Activated T-helper 9 cell treated with anti-CD3 and anti-CD28 coated beads, Interleukin-2, amount 50 U/mL, for 16 hours (primary cell): Measurements from ENCODE around the gene DNPH1.

ENCODE experiments used
- DNase-seq: peaks from one replicate; pipeline ENCODE4 v3.0.0-alpha.2; 2020; ENCODE audit warnings: low read depth

DNPH1 gene

DNA sequence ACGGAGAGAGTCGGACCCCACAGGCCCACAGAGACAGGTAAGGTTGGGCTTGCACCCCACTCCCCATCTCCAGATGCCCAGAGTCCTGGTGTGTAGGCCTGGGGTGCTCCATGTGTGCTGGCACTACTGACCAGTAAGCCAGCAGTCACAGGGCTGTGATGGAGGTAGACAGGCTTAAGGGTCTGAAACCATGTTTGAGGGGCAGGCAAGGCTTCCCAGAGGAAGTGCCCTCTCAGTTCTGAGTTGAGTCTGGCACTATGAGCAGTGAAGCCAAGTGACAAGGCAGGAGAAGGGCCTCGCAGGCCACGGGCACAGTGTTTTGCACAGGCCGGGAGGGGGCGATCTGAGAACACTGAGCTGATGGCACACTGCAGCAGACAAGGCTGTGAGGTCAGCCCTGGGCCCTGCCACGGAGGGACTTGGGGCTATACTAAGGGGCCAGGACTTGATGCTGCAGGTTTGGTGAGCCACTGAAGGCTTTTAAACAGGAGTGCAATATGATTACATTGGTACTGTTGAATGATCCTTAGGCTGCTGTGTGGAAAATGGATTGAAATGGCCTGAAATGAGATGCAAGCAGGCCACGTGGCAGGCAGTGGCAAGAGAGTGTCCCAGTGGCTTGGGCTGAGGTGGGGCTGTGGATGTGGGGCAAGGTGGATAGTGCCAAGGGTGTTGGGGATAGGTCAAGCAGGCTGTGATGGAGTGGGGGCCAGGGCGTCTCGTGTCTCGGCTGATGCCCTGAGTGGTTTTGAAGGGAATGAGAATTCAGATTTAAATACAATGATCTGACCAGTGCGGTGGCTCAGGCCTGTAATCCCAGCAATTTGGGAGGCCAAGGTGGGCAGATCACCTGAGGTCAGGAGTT, 34.3 kb upstream of the DNPH1 start:
- peak; percentile 53 for DNase-seq

DNA sequence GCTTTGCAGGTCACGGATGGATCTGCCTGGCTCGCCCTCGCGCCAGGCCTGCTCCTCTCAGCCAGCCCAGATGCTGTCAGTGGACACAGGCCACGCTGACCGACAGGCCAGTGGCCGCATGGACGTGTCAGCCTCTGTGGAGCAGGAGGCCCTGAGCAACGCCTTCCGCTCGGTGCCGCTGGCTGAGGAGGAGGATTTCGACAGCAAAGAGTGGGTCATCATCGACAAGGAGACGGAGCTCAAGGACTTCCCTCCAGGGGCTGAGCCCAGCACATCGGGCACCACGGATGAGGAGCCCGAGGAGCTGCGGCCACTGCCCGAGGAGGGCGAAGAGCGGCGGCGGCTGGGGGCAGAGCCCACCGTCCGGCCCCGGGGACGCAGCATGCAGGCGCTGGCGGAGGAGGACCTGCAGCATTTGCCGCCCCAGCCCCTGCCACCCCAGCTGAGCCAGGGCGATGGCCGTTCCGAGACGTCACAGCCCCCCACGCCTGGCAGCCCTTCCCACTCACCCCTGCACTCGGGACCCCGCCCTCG, 33.6 kb upstream of the DNPH1 start:
- no peak for DNase-seq

DNA sequence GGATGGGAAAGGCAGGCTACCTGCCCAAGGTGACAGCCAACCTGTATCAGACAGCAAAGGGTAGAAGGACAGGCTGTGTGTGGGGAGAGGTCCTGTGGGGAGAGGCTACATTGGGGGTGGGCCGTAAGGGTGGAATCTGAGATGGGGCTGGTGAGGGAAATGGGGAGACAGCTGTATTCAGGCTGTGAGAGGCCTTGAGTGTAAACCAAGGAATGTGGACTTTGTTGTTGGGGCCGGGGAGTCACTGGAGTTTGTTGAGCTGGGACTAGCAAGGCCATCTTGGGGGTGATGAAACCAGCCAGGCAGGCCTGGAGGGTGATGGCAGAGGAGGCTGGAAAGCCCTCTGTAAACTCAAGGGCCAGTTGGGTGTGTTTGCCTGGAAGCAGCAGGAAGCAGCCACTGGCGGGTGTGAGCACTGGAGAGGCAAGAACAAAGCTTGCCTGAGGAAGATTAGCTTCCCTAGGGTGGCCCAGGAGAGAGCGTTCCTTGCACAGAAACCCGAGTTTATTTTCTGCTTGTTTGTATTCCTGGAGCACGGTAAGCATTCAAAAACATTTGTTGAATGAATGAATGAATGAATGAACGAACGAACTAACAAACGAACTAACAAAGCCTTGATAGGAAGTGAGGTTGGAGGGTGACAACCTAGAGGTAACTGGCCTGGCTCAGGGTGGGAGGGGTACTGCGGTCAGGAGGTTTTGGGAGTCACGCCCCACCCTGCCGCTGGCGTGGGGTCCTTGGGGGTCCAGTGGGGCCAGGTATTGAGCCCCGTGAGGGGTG, 32.9 kb upstream of the DNPH1 start:
- no peak for DNase-seq

DNA sequence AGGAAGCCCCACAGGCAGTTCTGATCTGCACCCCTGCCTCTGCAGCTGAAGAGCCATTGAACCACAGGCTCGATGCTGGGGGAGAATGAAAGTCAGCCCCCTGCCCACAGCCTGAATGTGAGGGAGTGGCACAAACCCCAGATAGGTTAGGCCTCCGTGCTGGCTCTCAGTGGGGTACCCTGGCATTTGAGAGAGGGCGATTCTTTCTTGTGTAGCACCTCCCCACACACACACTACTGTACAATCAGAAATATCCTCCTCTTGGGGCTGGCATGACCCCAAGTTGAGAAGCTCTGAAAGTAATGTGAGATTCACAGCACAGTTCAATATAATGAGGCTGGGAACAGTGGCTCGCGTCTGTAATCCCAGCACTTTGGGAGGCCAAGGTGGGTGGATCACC, 31.9 kb upstream of the DNPH1 start:
- DNase-seq = no peak

DNA sequence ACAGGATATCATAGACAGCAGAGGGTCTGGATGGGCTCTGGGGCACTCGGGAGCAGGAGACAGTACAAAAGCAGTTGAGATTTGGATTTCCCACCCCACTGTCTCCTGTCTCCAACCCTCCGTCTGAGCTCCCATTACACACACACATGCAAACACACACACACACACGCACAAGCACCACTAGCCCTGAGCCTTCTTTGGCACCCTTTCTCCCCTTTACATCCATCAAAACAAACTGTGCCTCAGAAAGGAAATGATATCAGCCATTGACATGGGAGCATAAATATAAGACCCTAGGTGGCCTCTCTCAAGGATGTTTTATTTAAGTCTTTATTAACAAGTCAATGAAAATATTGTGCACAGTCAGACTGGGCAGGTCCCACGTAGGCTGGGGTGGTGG, 31.5 kb upstream of the DNPH1 start:
- no peak for DNase-seq

DNA sequence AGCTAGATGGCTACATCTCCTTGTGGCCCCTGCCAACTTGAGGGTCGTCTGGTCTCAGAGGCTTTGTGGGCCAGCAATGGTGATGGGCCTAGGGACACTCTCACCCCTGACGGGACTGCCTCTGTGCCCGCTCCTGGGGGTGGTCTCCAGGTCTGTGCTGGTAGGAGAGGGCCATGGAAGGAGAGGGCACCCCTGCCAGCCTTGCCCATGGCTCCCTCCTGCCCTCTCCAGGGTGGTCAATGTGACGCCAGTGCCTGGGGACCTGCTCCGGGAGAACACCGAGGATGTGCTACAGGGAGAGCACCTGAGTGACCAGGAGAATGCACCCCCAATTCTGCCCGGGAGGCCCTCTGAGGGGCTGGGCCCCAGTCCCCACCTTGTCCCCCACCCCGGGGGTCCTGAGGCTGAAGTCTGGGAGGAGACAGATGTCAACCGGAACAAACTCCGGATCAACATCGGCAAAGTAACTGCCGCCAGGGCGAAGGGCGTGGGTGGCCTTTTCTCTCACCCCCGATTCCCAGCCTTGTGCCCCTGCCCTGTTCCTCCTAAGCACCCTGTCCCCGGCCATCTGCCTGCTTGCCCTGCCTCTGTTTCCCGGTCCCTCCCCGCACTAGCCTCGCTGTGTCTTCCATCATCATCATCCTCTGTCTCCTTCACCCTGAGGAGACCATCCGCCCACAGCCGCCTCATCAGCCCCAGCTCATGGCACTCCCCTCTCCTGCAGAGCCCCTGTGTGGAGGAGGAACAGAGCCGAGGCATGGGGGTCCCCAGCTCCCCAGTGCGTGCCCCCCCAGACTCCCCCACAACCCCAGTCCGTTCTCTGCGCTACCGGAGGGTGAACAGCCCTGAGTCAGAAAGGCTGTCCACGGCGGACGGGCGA, 29.8 kb upstream of the DNPH1 start:
- no peak for DNase-seq

DNA sequence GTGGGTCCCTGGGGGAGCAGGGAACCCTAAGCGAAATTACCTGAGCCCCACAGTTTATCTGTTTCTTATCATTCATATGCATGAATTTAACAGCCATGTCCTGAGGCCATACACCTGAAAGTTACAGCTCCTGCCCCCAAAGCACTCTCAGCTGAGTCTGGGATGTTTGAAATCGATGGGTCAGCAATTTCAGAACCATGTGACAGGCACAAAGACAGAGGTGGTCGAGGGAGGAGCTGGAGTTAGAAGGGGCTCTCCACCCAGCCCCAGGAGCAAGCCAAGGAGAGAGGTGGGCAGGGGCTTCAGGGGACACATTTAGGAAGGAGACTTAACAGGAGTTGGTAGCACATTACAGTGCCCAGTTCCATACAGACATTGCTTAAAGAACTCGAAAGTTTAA, 28.9 kb upstream of the DNPH1 start:
- no peak for DNase-seq

DNA sequence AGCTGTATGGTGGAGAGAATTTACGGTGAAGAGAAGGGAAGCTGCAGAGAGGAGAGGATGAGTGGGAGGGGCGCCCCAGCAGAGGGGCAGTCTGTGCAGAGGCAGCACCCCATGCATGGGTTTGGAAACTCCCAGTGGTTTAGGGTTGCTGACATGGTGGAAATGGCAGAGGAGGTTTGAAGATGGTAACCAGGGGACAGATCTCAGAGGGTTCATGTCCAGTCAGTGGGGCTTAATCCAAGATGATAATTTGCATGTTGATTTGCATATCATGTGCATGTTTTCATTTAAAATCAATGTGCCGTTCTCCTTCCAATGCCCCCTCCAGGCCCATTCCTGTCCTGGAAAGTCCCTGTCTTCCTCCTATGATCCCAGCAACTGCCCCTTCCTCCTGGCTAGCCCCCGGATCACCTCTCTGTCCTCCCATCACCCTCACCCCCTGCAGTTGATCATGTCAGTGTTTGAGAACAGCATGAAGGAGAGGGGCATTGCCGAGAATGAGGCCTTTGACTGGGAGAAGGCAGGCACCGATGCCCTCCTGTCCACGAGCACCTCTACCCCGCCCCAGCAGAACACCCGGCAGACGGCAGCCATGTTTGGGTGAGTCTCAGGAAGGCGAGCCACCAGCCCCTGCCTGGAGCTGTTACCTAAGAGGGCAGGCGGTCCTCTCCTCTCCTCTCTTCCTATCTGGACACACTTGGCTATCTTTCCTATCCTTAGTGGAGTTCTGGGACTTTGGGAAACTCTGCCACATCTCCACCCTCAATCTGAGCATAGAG, 28.3 kb upstream of the DNPH1 start:
- DNase-seq = no peak

DNA sequence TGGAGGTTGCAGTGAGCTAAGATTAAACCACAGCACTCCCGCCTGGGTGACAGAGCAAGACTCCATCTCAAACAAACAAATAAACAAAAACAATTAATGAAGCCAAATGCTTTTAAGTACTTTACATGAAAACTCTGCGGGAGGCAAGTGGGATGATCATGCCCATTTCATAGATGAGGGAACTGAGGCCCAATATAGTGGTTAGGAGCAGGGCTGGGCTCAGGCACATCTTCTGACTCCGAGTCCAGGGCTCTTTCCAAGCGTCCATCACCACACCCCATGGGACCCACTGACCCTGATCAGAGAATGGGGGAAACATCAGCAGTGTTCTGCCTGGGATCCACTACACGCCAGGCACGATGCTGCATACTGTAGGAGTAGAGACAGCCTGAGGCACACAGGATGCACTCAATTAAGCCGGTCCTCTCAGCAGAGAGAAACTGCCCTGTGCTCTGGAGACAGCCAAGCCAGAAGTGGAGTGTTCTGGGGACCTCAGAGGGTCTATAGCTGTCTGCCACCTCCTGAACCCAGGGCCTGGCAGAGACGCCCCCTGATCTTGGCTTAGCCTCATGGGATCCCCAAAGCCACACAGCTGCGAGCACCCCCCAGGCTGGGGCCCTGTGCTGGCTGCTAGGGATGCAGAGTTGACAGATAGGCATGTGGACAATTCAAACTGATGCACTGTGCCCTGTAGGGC, 27.5 kb upstream of the DNPH1 start:
- no peak for DNase-seq

DNA sequence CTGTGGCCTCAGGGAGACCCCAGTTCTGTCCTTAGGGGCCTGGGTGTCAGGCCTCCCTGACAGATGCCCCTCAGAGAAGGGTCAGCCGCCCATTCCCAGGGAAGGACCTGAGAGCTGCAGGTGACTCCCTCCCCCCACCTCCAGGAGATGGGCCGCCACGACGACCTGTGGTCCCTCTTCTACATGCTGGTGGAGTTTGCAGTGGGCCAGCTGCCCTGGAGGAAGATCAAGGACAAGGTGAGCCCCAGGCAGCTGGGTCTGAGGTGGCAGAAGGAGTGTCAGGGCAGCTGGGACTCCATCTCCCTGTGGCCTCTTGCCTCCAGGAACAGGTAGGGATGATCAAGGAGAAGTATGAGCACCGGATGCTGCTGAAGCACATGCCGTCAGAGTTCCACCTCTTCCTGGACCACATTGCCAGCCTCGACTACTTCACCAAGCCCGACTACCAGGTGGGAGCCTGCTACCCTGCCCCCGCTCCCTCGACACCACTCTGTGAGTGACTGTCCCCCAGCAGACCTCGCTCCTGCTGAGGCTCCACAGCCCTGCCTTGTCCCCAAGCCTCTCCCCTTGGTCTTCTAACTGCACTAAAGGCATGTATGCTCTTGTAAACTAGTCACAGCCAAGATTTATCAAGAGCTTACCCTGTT, 26.2 kb upstream of the DNPH1 start:
- no peak for DNase-seq

DNA sequence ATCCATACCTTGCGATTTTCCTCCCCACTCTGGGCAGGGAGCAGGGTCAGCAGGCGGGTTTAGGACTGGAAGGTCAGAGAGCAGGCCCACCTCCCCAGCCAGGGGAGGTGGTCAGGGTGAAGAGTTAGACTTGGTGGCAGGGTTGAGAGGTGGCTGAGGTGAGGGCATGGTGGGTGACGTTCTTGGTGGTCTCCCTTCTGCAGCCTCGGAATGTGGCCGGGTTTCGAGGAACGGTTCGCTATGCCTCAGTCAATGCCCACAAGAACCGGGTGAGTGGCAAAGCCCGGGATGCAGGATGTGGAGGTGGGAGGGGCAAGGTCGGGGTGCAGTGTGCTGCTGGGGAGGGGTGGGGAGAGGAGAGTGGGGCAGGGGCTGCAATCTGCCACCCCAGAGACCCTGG, 25.6 kb upstream of the DNPH1 start:
- no peak for DNase-seq

DNA sequence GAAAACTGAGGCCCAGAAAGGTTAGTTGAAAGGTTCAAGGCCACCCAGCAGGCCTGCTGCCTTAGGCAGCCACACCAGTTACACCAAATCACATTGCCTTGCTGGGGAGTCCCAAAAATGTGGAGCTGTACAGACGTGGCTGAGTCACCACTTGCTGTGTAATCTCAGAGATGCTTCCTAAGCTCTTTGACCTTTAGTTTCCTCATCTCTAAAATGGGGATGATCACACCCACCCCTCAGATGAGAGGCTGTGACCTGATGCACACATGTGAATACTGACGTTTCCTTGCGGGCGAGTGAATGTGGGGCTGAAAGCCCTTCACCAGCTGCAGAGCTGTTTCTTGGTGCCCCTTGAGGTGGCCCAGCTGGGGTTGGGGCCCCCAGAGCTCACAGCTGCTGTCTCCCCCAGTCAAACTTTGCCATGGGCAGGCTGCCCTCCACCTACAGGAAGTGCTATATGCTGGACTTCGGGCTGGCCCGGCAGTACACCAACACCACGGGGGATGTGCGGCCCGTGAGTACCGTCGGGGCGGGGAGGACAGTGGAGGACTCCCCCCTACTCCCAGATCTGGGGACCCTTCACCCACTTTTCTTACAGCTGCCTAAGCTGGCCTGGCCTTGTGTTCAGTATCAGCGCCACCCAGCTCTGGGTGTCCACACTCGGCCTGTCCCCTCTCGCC, 25.0 kb upstream of the DNPH1 start:
- DNase-seq = no peak

DNA sequence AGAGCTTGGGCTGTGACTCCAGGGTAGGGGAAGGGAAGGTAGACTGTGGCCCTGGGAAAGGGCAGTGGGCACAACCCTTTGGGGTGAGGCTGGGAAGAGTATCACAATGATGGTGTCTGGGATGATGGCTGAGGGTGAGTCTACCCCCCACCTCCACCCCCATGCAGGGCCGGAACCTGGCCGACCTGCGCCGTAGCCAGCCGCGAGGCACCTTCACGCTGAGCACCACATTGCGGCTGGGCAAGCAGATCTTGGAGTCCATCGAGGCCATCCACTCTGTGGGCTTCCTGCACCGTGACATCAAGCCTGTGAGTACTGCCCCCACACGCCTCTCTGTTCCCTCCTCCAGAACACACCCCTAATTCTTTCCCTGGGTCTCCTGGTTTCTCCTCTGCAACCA, 24.1 kb upstream of the DNPH1 start:
- DNase-seq = no peak

DNA sequence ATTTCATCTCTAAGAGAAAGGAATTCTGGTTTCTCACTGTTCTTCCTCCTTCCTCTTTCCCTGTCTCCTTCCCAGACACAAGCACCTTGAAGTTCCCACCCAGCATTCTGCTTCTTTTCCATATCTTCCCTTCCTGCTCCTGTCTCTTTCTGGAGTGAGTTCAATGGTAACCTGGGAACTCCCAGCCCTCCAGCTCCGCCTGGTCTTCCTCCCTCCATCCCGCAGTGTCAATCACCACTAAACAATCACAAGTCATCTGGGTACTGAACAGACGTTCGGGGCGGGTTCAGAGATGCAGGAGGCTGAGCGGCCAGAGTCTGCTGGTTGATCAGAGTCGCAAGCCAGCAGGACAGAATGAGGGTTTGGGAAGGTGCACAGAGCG, 21.7 kb upstream of the DNPH1 start:
- no peak for DNase-seq

DNA sequence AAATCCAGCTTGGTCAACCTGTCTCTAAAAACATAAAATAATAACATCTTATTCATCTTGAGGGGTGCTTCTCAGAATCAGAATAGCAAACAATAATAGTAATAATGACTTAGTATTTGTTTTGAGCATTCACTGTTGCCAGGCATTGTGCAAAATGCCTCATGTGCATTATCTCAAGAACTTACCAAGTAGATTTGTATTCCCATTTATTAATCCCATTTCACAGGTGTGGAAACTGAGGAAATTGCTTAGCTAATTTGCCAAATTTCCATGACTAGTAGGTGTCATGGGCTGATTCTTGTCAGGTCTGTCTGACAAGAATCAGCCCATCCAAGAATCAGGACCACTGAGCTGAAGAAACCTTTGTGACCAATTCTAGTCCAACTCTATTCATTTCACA, 19.5 kb upstream of the DNPH1 start:
- DNase-seq = no peak

DNA sequence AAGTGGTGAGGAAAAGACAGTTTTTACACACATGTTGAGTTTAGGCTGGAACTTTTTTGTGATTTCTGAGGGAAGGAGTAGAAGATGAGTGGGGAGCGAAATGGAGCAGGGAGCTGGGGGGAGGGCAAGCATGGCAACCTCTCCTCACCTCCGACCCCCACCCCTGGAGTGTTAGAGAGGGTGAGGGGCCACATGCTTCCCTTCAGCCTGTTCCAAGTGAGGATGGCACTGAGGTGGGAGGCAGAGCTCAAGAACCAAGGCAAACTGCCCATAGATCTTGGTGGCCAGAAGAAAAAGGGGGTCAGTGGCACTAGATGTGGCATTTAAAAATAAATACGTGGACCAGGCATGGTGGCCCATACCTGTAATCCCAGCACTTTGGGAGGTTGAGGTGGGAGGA, 18.8 kb upstream of the DNPH1 start:
- no peak for DNase-seq

DNA sequence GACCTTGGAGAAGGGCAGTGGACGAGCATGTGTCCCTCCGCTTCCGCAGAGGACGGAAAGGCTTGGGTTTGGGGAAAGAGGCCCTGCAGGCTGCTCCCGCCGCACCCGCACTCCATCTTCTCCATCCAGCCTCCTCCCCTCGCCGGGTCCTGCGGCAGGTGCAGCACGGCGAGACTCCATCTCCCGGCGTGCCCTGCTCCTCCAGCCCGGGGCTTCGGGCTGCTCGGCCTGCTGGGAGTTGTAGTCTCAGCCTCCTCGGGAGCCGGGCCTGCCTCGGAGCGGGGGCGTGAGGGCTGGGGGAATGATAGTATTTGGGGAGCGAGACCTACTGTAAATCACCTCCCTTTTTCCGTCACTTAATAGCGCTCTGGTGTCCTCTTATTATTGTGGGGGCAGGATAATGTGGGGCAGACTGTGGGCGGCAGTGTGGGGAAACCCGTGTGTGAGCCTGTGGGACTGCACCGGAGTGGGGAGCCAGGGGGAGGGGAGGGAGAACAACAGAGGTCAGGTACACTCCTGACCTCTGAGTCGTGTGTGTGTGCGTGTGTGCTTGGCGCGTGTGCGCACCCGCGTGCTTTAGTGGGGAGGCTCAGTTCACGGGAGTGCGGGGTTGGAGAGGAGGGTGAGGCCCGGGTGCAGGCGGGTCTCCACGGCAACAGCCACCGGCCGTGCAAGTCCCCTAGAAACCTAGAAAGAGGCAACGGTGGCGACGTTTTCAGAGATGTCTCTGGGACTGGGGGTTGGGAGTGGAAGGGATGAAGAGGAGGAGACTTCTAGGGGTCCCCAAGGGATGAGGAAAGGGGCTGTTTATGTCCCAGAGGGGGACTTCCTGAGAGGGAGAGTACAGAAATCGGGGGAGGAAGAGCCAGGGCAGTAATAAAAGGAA, 18.1 kb upstream of the DNPH1 start:
- DNase-seq = peak; percentile 69

DNA sequence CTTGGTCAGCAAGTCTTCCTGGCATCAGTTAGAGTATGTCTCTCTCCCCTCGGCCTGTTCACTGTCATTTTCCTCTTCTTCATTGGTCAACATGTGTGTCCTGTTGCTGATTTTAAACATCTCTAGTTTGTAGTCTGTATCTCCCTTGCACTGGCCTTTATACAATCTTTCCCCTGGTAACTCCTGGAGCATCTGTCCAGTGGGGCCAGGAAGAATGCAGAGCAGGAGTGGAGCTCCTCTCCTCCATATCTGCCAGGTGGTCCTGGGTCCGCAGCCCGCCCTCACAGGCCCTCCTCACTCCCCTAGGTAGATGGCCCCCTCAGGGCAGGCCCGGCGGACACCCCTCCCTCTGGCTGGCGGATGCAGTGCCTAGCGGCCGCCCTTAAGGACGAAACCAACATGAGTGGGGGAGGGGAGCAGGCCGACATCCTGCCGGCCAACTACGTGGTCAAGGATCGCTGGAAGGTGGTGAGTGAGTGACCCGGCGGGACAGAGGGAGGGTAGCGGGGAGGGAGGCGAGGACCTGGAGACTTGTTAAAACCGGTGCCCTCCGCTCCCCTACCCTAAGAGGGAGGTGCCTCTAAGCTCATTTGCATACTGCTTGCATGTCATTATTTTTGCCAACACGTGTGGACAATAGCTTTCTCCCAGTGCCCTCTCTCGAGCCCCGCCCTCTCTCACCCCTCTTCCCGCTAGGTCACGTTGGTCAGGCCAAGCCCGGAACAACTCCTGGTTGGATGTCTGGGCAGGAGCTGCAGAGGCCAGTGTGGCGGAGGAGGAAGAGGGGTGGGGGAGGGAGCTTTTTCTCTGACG, 17.2 kb upstream of the DNPH1 start:
- no peak for DNase-seq
